Loucy (cell line): ENCODE measurements around the gene AUP1.

Experiments
- H2AFZ ChIP-seq: fragments of 200-600 bp; sonication (generic); 2 replicates; pipeline ENCODE4 v1.6.0; 2016; ENCODE audit warnings: antibody characterized with exemption, mild to moderate bottlenecking, low read length, moderate library complexity
- H3F3A ChIP-seq: fragments of 200-600 bp; 2 replicates; pipeline ENCODE4 v1.6.0; 2016; ENCODE audit warnings: antibody characterized with exemption, low read depth, mild to moderate bottlenecking
- H3K27me3 ChIP-seq: fragments of 200-600 bp; sonication (generic); 2 replicates; pipeline ENCODE4 v1.6.1; 2014; ENCODE audit warnings: low read length, mild to moderate bottlenecking; ENCODE audit not compliant: insufficient read depth, poor library complexity, severe bottlenecking
- H3K36me3 ChIP-seq: fragments of 200-600 bp; sonication (generic); 2 replicates; pipeline ENCODE4 v1.6.1; 2016; ENCODE audit warnings: low read length; ENCODE audit not compliant: insufficient read depth
- H3K4me1 ChIP-seq: fragments of 200-600 bp; sonication (generic); 2 replicates; pipeline ENCODE4 v1.5.1; 2014; ENCODE audit warnings: low read length, mild to moderate bottlenecking; ENCODE audit not compliant: insufficient read depth, poor library complexity, severe bottlenecking
- H3K4me2 ChIP-seq: fragments of 200-600 bp; sonication (generic); 2 replicates; pipeline ENCODE4 v1.6.0; 2014; ENCODE audit warnings: antibody characterized with exemption, low read length, low read depth, mild to moderate bottlenecking; ENCODE audit not compliant: poor library complexity, severe bottlenecking
- H3K4me3 ChIP-seq: fragments of 200-600 bp; sonication (generic); 2 replicates; pipeline ENCODE4 v1.5.1; 2014; ENCODE audit warnings: low read length, mild to moderate bottlenecking, mixed read lengths; ENCODE audit not compliant: poor library complexity, severe bottlenecking
- H3K79me2 ChIP-seq: fragments of 200-600 bp; sonication (generic); 2 replicates; pipeline ENCODE4 v1.6.1; 2014; ENCODE audit warnings: low read length; ENCODE audit not compliant: insufficient read depth
- H3K9ac ChIP-seq: fragments of 200-600 bp; sonication (generic); 2 replicates; pipeline ENCODE4 v1.6.0; 2014; ENCODE audit warnings: mild to moderate bottlenecking, low read depth, low read length, moderate library complexity; ENCODE audit not compliant: poor library complexity, severe bottlenecking
- H3K9me2 ChIP-seq: fragments of 200-600 bp; sonication (generic); replicated peaks from 2 replicates; pipeline ENCODE4 v1.6.1; 2016; ENCODE audit warnings: low read depth, low read length, mixed read lengths
- H3K9me3 ChIP-seq: fragments of 200-600 bp; sonication (generic); 2 replicates; pipeline ENCODE4 v1.6.1; 2014; ENCODE audit warnings: mild to moderate bottlenecking, antibody characterized with exemption, low read length, low read depth; ENCODE audit not compliant: insufficient read depth
- H4K20me1 ChIP-seq: fragments of 200-600 bp; sonication (generic); 2 replicates; pipeline ENCODE4 v1.6.0; 2014; ENCODE audit warnings: antibody characterized with exemption, low read length, mild to moderate bottlenecking; ENCODE audit not compliant: insufficient read depth, poor library complexity, severe bottlenecking
- EZH2phosphoT487 ChIP-seq: fragments of 200-600 bp; IDR thresholded peaks from 2 replicates; pipeline ENCODE4 v1.6.1; 2018; ENCODE audit warnings: antibody characterized with exemption, mild to moderate bottlenecking, moderate library complexity, borderline replicate concordance
- TF ChIP-seq, protein P1 (sequence below): fragments of 200-600 bp; sonication (generic); conservative IDR thresholded peaks from 2 replicates; pipeline ENCODE4 v1.5.1; 2014; ENCODE audit warnings: mild to moderate bottlenecking, antibody characterized with exemption, low read length

Gene AUP1

DNA sequence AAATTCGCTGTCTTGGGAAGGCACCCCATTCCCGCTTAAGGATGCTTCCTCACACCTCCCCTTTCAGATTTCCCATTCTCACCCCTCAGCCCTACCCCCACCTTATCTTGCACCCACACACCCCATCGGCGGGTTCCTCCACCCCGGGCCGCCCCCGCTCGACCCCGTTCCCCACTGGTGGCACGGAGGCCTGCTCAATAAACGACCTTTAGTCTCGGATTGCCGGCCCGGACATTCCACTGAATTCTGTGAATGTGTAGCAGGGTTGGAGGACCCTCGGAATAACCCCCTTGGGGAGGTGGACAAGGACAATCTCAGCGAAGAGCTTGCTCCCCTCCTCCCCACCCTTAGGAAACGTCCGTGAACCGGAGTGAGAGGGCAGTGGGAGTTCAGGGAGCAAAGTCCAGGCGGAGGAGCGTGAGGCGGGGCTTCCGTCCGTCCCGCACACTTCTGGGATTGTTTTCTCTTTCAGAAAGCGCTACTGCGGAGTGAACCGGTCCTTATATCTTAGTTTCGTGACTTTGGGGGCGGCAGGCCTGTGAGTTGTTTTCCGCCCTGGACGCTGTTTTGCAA is 27.3 kb downstream of the AUP1 start:
- H3F3A ChIP-seq = no peaks in the 10 kb centered on the region
- no peaks in the 10 kb centered on the region for H3K36me3 ChIP-seq
- H4K20me1 ChIP-seq = no peaks in the 10 kb centered on the region
- H3K9me2 ChIP-seq = no peaks in the 10 kb centered on the region
- 0 out of 2 replicates have a peak overlapping the region, but pooled peaks have one; percentile 83 for H2AFZ ChIP-seq
- H3K9me3 ChIP-seq = no peaks in the 10 kb centered on the region
- no peaks in the 10 kb centered on the region for H3K27me3 ChIP-seq
- TF ChIP-seq, protein P1, sequence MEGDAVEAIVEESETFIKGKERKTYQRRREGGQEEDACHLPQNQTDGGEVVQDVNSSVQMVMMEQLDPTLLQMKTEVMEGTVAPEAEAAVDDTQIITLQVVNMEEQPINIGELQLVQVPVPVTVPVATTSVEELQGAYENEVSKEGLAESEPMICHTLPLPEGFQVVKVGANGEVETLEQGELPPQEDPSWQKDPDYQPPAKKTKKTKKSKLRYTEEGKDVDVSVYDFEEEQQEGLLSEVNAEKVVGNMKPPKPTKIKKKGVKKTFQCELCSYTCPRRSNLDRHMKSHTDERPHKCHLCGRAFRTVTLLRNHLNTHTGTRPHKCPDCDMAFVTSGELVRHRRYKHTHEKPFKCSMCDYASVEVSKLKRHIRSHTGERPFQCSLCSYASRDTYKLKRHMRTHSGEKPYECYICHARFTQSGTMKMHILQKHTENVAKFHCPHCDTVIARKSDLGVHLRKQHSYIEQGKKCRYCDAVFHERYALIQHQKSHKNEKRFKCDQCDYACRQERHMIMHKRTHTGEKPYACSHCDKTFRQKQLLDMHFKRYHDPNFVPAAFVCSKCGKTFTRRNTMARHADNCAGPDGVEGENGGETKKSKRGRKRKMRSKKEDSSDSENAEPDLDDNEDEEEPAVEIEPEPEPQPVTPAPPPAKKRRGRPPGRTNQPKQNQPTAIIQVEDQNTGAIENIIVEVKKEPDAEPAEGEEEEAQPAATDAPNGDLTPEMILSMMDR = no peak
- no peak for TF ChIP-seq EZH2phosphoT487
- H3K4me3 ChIP-seq = peak overlapping the region; percentile 77
- H3K4me1 ChIP-seq = peaks cover 18% of the 10 kb centered on the region
- peaks cover 23% of the 10 kb centered on the region for H3K79me2 ChIP-seq
- H3K4me2 ChIP-seq = peak overlapping the region; percentile 99
- peak overlapping the region; percentile 80 for H3K9ac ChIP-seq

DNA sequence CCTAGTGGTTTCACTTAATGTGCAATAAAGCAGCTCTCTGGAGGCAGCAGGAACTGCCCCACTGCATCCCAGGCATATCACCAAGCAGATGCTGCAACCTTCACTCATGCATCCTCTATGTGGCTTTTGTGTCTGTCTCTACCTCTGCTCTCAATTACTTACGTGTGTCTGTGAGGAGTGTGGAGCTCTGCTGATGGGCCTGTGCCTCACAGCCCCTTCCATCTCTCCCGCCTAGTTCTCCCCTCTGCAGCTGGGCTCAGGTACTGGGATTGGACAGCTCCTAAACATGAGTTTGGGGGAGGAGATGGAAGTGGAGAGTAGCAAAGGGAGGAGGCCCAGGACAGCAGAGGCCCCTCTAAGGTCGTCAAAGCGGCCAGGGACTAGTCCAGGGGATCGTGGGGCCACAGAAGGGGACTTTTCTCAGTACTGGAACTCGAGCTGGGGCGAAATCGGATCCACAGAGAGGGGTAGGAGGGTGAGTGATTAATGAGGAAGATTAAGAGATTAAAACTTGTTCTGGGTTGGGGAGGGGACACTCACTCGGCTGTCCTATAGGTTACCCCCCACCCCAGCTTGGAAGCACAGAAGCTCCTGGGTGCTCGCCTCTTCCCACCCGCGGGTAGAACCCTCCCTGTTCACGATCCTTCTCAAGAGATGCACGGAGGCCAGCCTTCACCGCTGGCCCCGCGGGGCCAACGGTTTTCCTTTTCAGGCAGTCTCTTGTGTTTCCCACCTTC is 28.0 kb downstream of the AUP1 start:
- Histone ChIP-seq H3K27me3 (no peaks in the 10 kb centered on the region), H3K9me3 (no peaks in the 10 kb centered on the region), H4K20me1 (no peaks in the 10 kb centered on the region), H3K9ac (peak overlapping the region; percentile 26), H3F3A (no peaks in the 10 kb centered on the region), H3K4me1 (peaks cover 12% of the 10 kb centered on the region), H3K79me2 (peaks cover 18% of the 10 kb centered on the region), H3K9me2 (no peaks in the 10 kb centered on the region), H3K36me3 (no peaks in the 10 kb centered on the region), H2AFZ (no peak overlapping the region), H3K4me2 (peak overlapping the region; percentile 99), H3K4me3 (no peak overlapping the region)
- TF ChIP-seq, protein P1 = no peak
- TF ChIP-seq EZH2phosphoT487 = no peak

DNA sequence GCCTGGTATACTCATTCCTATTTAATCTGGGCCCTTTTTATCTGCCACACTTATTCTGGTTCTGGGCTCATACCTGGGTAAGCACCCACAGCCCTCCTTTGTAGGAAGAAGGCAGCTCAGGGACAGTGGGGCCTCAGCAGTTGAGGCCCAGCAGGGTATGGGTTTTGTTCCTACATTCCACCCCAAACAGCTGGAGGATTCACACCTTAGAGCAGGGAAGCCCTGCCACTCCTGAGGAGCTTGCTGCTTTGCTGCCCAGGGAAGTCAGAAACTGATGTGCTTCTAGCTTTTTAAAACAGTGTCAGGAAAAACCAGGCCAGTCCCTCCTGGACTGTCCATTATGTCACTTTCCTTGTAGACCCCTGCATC is 28.9 kb downstream of the AUP1 start:
- no peaks in the 10 kb centered on the region for H3K27me3 ChIP-seq
- TF ChIP-seq, protein P1 = no peak
- TF ChIP-seq EZH2phosphoT487 = no peak
- no peaks in the 10 kb centered on the region for H4K20me1 ChIP-seq
- H3K9me3 ChIP-seq = no peaks in the 10 kb centered on the region
- no peak overlapping the region for H2AFZ ChIP-seq
- H3K9me2 ChIP-seq = no peaks in the 10 kb centered on the region
- no peak overlapping the region for H3K9ac ChIP-seq
- no peak overlapping the region for H3K4me2 ChIP-seq
- no peak overlapping the region for H3K4me3 ChIP-seq
- peaks cover 11% of the 10 kb centered on the region for H3K79me2 ChIP-seq
- H3F3A ChIP-seq = no peaks in the 10 kb centered on the region
- H3K4me1 ChIP-seq = peaks cover 6% of the 10 kb centered on the region
- H3K36me3 ChIP-seq = no peaks in the 10 kb centered on the region
